GM12801 (cell line): ENCODE data around the gene METTL9.

Experiments used
- CTCF ChIP-seq: IDR thresholded peaks from one replicate; pipeline ENCODE4 v1.5.1; 2011; ENCODE audit warnings: control low read depth; ENCODE audit not compliant: insufficient read length; ENCODE audit errors: extremely low read depth

METTL9 gene

GRCh38 chr16:21645261-21645721 is 45.9 kb downstream of the METTL9 start:
- no peak for TF ChIP-seq CTCF

DNA sequence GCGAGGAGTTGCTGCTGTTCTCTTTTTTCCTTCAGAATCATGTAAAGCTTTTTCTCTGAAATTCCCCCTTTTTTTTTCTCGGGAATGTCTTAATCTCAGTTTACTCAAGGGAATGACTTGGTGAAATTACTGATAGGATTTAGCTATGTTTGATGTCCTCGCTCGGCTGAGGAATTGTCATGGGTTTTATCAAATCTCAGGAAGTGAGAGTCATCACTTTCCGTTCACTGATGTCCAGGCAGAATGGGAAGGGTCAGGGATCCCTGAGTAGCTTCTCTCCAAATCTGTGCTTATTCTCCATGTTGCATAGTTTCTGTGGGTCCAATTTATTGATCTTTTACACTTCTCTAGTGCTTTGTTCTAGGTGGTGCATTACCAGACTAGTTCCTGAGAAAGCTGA is 46.7 kb downstream of the METTL9 start:
- TF ChIP-seq CTCF: no peak

DNA sequence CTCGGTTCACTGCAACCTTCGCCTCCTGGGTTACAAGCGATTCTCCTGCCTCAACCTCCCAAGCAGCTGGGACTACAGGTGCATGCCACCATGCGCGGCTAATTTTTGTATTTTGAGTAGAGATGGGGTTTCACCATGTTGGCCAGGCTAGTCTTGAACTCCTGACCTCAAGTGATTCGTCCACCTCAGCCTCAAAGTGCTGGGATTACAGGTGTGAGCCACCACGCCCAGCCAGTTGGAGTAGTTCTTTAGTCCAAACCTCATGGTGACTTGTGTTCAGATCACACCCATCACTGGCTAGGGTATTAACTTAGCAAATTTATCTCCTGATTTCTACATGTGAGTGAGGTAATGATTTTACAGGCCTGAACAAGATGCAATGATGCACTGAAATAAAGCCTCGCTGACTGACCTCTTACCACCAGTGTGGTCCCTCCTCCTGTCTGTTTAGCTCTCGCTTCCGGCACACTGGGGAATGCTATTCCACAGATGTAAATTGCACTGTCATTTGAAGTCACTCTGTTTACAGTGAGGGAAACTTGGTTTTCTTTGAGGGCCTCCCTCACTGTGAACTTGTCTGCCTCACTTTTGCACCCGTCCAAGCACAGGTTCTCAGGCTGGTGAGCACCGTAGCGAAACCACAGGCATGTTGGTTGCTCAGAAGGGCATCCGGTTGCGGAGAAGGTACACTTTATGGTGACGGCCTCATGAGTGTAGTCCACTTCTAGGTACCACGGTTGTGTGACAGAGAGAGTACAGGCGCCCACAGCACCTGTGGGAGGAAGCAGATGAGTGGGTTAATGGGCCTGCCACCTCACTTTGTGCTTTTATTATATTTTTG is 47.6 kb downstream of the METTL9 start:
- TF ChIP-seq CTCF: no peak

- no peak for TF ChIP-seq CTCF
These were observed 48.3 kb downstream of the METTL9 start for GRCh38 chr16:21647562-21648164.

DNA sequence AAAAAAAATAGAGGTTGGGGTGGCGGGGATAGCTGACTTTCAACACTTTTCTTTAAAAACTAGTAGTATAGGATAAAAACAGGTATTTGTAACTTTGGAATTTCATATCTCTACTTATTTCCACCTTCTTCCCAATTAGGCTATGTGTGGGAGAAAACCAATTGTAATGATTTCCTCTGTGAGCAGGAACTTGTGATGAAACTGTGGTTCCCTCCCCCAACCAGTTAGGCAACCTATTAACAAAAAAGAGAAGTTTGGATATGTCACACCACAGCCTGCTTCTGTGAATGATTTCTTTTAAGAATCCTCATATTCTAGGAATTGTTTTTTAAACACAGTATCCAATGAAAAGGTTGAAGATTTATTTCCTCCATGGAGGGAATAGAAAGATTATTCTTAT is 51.1 kb downstream of the METTL9 start:
- no peak for TF ChIP-seq CTCF

DNA sequence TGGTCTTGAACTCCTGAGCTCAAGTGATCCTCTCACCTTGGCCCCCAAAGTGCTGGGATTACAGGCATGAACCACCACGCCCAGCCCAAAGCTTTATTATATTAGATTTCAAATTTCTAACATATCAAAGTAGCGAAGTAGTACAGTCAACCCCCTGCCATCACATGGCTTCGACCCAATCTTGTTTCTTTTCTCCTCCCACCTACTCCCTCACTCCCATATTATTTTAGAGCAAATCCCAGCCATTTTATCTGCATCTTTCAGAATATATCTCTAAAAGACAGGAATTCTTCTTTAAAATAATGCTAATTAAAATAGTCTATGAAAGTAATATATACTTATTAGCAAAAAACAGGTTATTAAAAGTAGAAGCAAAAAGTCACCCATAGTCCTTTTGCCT is 52.1 kb downstream of the METTL9 start:
- no peak for TF ChIP-seq CTCF

- TF ChIP-seq CTCF: no peak
These were observed 53.1 kb downstream of the METTL9 start, which contains the start of gene IGSF6 for GRCh38 chr16:21652453-21652852. TSS of gene IGSF6 (minus strand) at chr16:21652608. CDS start at chr16:21652598, 10 bp downstream.
